Activated naive CD8-positive, alpha-beta T cell treated with anti-CD3 and anti-CD28 coated beads, Interleukin-2, amount 10 ng/mL, durations not matched to agents 7 days and 5 days (primary cell): ENCODE measurements around the gene JARID2. TPM values are rescaled to one million over a fixed set of nuclear protein-coding genes. Genes with fewer than 3 reads are reported as not detected.

ENCODE experiments used
- ATAC-seq: fragments of 150-1000 bp; cut with Tn5 transposase; one replicate; pipeline ENCODE4 v1.10.0; 2021; ENCODE audit warnings: low read depth, moderate library complexity
- POLR2A ChIA-PET: fragments of 350-600 bp; sonication (Branson Sonifier 250); formaldehyde crosslinking; loops from one replicate; lab custom pipeline; 2021; ENCODE audit warnings: antibody characterized with exemption; lab: Charles Lee
- DNase-seq: peaks from one replicate; pipeline ENCODE4 v3.0.0; 2021
- H3K27ac Mint-ChIP-seq: one replicate; pipeline ENCODE4 v1.8.0; 2022; ENCODE audit warnings: mild to moderate bottlenecking, mixed read lengths
- H3K27me3 Mint-ChIP-seq: one replicate; pipeline ENCODE4 v1.8.0; 2022; ENCODE audit warnings: mild to moderate bottlenecking, moderate library complexity, mixed read lengths
- H3K36me3 Mint-ChIP-seq: one replicate; pipeline ENCODE4 v1.8.0; 2021; ENCODE audit warnings: mild to moderate bottlenecking, mixed read lengths
- H3K4me1 Mint-ChIP-seq: one replicate; pipeline ENCODE4 v1.8.0; 2021; ENCODE audit warnings: mixed read lengths
- H3K4me3 Mint-ChIP-seq: one replicate; pipeline ENCODE4 v1.8.0; 2022; ENCODE audit warnings: mild to moderate bottlenecking, moderate library complexity, mixed read lengths
- H3K9me3 Mint-ChIP-seq: one replicate; pipeline ENCODE4 v1.8.0; 2021; ENCODE audit warnings: mixed read lengths
- total RNA-seq, 2 experiments: library from RNA; stranded (reverse); gene quantifications; one replicate each; pipeline ENCODE4 v1.2.3, GENCODE V29; 2021

The JARID2 gene
- total RNA-seq, 2 experiments from 2014 or later = 30.0 to 31.5 TPM

DNA sequence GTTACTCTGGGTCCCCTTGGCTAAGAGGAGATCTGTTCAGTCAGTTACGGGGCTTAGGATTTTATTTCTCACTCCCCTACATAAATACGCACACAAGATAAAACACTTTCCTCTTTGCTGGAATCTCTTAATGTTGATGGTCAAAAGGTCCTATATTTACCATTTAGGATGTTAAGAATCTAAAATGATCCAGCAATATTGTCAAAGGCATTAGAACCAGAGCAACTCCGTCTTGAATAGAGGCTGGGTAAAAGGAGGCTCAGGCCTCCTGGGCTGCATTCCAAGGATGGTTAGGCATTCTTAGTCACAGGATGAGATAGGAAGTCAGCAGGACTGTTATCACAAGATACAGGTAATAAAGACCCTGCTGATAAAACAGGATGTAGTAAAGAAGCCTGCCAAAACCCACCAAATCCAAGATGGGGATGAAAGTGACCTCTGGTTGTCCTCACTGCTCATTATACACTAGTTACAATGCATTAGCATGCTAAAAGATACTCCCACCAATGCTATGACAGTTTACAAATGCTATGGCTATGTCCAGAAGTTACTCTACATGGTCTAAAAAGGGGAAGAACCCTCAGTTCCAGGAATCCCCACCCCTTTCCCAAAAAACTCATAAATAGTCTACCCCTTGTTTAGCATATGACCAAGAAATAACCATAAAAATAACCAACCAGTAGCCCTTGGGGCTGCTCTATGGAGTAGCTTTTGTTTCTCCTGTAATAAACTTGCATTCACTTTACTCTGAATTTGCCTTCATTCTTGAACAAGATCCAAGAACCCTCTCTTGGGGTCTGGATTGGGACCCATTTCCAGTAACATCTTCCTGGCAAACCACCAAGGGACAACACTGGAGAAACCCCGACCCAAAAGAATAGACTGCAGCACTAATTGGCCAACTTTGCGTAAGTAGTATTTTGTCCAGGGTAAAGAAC, 309.5 kb downstream of the JARID2 start:
- H3K27ac Mint-ChIP-seq = no peak overlapping the region
- ATAC-seq (no peak), DNase-seq (no peak)
- H3K36me3 Mint-ChIP-seq = peaks cover 6% of the 10 kb centered on the region
- no peak overlapping the region for H3K4me3 Mint-ChIP-seq
- no peaks in the 10 kb centered on the region for H3K9me3 Mint-ChIP-seq
- POLR2A ChIA-PET = no interaction called here
- peaks cover 7% of the 10 kb centered on the region for H3K4me1 Mint-ChIP-seq
- no peaks in the 10 kb centered on the region for H3K27me3 Mint-ChIP-seq

DNA sequence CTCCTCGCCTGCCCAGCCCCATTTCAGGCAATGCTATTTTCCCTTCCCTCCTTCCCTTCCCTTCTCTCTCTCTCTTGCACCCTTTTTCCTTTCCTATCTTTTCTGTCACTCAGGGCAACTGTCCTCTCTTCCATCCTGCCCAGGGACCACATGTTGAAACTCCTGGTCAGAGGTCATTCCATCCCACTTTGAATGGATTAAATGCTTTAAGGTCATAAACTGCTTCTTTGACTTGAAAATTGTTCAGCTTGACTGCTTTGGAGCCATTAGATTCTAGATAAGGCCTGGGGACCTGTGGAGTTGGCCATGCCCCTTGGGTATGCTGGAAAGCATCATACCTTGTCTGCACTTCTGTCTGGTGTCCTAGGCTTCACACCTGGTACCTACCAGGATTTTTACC, 310.8 kb downstream of the JARID2 start:
- ATAC-seq = no peak
- POLR2A ChIA-PET = no interaction called here
- H3K36me3 Mint-ChIP-seq = peaks cover 6% of the 10 kb centered on the region
- no peaks in the 10 kb centered on the region for H3K9me3 Mint-ChIP-seq
- H3K27ac Mint-ChIP-seq = no peak overlapping the region
- H3K4me3 Mint-ChIP-seq = no peak overlapping the region
- H3K27me3 Mint-ChIP-seq = no peaks in the 10 kb centered on the region
- peaks cover 5% of the 10 kb centered on the region for H3K4me1 Mint-ChIP-seq
- DNase-seq = no peak

DNA sequence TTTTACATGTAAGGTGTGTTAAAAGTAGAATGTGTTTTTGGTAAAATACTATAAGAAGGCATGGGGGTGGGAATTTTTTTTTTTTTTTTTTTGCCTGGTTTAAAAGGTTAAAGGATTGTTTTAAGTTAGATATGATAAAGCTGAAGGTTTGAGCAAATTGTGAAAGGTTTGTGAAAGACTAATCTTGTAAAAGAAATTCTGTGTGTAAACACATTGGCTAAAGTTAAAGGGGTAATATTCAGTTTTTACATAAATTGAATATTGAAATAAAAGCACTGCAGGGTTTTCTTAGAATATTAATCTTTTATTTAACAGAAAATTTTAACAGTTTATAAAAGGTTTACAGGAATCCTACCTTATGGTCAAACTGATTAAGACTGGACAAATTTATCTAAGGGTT, 311.3 kb downstream of the JARID2 start:
- Mint-ChIP-seq H3K27ac (no peak overlapping the region), H3K4me3 (no peak overlapping the region), H3K27me3 (no peaks in the 10 kb centered on the region), H3K4me1 (peaks cover 2% of the 10 kb centered on the region), H3K9me3 (no peaks in the 10 kb centered on the region), H3K36me3 (peaks cover 6% of the 10 kb centered on the region)
- DNase-seq (no peak), ATAC-seq (no peak)
- POLR2A ChIA-PET = no interaction called here

DNA sequence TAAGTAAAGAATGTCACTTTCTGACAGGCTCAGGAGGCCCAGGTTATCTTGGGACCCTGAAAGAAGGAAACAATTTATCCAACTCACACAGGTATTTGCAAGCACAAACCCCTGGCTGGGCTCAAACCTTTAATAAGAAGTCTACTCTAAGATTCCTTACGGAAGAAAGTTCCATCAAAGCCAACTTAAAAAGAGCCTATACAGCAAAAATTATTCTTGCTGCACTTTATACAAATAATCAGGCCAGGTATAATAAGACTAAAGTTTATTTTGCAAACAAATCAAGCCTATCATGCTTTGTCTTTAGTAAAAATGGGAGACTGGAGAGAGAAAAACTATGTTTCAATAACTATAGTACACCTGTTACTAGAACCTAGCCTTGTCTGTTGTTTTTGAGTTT, 314.8 kb downstream of the JARID2 start:
- Mint-ChIP-seq H3K36me3 (peaks cover 8% of the 10 kb centered on the region), H3K4me3 (no peak overlapping the region), H3K27me3 (no peaks in the 10 kb centered on the region), H3K27ac (no peak overlapping the region), H3K9me3 (no peaks in the 10 kb centered on the region), H3K4me1 (peaks cover 2% of the 10 kb centered on the region)
- POLR2A ChIA-PET = no interaction called here
- ATAC-seq = no peak
- DNase-seq = no peak

DNA sequence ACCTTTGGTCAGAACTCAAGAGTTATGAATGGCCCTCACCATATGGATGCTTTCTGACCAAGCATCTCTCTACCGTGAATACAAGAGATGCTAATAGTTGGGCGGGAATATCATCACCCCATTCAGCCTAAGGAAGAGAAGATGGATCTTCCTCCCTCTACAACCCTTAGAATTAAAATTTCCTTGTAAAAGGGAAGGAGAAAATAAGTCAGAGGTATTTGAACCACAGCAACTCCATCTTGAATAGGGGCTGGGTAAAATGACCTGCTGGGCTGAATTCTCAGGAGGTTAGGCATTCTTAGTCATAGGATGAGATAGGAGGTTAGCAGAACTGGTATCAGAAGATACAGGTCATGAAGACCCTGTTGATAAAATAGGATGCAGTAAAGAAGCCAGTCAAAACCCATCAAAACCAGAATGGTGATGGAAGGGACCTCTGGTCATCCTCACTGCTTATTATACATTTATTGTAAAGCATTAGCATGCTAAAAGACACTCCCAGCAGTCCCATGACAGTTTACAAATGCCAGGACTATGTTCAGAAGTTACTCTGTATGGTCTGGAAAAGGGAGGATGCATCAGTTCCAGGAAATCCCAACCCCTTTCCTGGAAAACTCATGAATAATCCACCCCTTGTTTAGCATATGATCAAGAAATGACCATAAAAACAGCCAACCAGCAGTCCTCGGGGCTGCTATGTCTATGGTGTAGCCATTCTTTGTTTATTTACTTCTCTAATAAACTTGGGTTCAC, 315.8 kb downstream of the JARID2 start:
- ATAC-seq (no peak), DNase-seq (no peak)
- Mint-ChIP-seq H3K4me1 (peaks cover under 1% of the 10 kb centered on the region), H3K9me3 (no peaks in the 10 kb centered on the region), H3K27ac (no peak overlapping the region), H3K36me3 (peaks cover 7% of the 10 kb centered on the region), H3K27me3 (no peaks in the 10 kb centered on the region), H3K4me3 (no peak overlapping the region)
- POLR2A ChIA-PET = no interaction called here

DNA sequence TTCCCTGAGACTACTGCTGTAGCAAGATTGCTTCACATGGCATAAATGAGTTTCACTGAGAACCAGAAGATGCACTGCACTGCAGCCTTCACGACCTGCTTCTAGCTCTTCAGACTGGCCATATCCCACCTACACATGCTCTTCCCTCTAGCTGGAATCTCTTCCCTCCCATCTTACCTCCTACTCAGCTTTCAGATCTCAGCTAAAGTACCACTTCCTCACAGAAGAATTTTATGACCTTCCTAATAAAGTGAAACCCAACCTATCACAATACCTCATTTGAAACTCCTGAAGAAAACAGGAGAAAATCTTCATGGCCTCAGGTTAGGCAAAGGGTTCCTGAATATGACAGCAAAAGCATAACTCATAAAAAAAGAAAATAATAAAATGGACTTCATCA, 317.1 kb downstream of the JARID2 start:
- ATAC-seq (no peak), DNase-seq (no peak)
- Mint-ChIP-seq H3K4me3 (no peak overlapping the region), H3K27ac (no peak overlapping the region), H3K36me3 (peaks cover 4% of the 10 kb centered on the region), H3K4me1 (no peaks in the 10 kb centered on the region), H3K27me3 (no peaks in the 10 kb centered on the region), H3K9me3 (no peaks in the 10 kb centered on the region)
- POLR2A ChIA-PET = no interaction called here

DNA sequence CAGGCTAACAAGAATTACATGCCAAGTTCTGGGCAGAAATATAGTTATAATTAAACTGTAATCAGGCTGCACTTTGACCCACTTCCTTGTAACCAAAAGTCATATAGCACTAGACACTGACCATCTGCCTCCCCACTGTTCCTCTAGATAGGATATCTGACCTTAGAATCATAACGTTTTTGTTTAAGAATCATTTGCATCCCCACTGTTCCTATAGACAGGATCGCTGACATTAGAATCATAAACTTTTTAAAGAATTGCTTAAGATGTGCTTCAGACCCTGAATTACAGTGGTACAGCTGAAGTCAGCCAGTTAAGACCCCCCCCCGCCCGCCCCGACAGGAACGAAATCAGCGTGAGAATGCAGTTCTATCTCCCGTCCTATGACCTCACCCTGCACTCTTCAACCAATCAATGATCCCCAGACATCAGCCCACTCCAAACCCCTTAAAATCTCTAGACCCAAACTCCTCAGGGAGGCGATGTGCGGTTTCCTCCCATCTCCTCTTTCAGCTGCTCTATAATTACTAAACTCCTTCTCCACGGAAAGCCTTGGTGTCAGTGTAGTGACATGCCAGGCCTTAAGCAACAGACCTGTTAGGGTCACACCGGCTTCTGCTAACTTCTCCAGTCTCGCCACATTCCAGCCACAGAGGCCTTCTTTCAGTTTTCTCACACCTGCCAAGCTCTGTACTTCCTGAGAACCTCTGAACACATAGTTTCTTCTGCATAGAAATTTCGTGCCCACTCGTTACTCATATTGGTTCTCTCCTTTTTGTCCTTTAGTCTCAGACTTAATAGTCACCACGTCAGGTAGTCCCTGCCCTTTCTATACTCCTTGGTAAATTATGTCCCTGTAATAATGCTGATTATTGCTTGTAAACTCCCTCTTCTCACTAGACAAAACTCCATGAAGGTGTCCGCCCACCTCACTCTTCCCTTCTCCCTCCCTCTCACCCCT, 323.4 kb downstream of the JARID2 start:
- H3K36me3 Mint-ChIP-seq = peaks cover 4% of the 10 kb centered on the region
- no peak for ATAC-seq
- H3K4me1 Mint-ChIP-seq = peaks cover 4% of the 10 kb centered on the region
- H3K4me3 Mint-ChIP-seq = no peak overlapping the region
- no peak for DNase-seq
- no peaks in the 10 kb centered on the region for H3K9me3 Mint-ChIP-seq
- H3K27me3 Mint-ChIP-seq = no peaks in the 10 kb centered on the region
- H3K27ac Mint-ChIP-seq = peak overlapping the region; percentile 11
- POLR2A ChIA-PET = no interaction called here

DNA sequence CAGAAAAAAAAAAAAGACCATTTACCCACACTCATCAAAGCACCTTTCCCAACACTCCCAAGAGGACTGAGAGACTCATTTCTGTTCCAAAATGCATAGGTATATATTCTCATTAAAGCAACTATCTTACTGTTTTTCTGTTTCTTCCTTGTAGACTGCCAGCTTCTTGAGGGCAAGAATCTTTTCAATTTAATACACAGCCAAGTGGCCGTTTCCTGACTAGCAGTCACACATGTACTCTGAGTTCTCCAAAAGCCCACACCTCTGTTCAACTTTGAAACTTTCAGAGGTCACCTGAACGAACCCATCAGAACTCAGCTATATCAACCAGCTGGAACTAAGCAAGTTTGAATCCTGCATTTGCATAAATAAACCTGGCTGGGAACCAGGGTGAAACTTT, 324.3 kb downstream of the JARID2 start:
- Mint-ChIP-seq H3K27ac (no peak overlapping the region), H3K4me3 (no peak overlapping the region), H3K27me3 (no peaks in the 10 kb centered on the region), H3K9me3 (no peaks in the 10 kb centered on the region), H3K36me3 (peaks cover 4% of the 10 kb centered on the region), H3K4me1 (peaks cover 4% of the 10 kb centered on the region)
- POLR2A ChIA-PET = no interaction called here
- ATAC-seq (no peak), DNase-seq (no peak)
